ENCODE data around the gene KRT37.
"Not testable (repeated sequence)": the region's sequence is repeated elsewhere in the genome, so short reads cannot be mapped to it uniquely, and the experiment has no call there.

The KRT37 gene

GRCh38 chr17:41390411-41390938 is 33.9 kb downstream of the KRT37 start:
- peaks cover 11% of the 10 kb centered on the region for H3K9me3 Mint-ChIP-seq
- H3K4me3 Mint-ChIP-seq = no peak overlapping the region
- CTCF ChIA-PET = interaction anchor here (0.8 kb wide), 1 partner anchor 10 kb away, joined by 3 read pairs; no protein-coding TSS in a partner anchor

GRCh38 chr17:41387670-41388069 is 36.7 kb downstream of the KRT37 start:
- Mint-ChIP-seq H3K9me3 (peaks cover 11% of the 10 kb centered on the region), H3K27ac (no peak overlapping the region), H3K27me3 (peaks cover 10% of the 10 kb centered on the region), H3K4me1 (no peaks in the 10 kb centered on the region), H3K4me3 (no peak overlapping the region), H3K36me3 (peaks cover 1% of the 10 kb centered on the region)
- no peak for DNase-seq
- CTCF ChIA-PET = no interaction called here

More at GRCh38 chr17:41390411-41390938, 33.9 kb downstream of the KRT37 start:
- DNase-seq = no peak
- Mint-ChIP-seq H3K27me3 (peaks cover 14% of the 10 kb centered on the region), H3K4me1 (no peaks in the 10 kb centered on the region), H3K36me3 (peaks cover 1% of the 10 kb centered on the region), H3K27ac (no peak overlapping the region)

DNA sequence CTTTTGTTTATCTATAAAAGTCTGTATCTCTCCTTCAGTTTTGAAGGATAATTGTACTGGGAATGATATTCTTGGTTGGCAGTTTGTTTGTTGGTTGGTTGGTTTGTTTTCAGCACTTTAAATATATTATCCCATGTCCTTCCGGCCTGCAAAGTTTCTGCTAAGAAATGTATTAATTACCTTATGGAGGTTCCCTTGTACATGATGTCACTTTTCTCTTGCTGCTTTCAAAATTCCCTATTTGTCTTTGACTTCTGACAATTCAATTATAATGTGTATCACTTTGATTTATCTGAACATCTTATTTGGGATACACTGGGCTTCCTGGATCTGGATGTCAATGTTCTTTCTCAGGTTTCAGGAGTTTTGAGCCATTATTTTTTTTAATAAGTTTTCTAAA is 38.2 kb downstream of the KRT37 start:
- H3K27me3 Mint-ChIP-seq = peaks cover 10% of the 10 kb centered on the region
- CTCF ChIA-PET = no interaction called here

GRCh38 chr17:41383690-41384089 is 40.7 kb downstream of the KRT37 start:
- Mint-ChIP-seq H3K9me3 (peaks cover 11% of the 10 kb centered on the region), H3K27me3 (peaks cover 12% of the 10 kb centered on the region), H3K4me3 (no peak overlapping the region), H3K36me3 (peaks cover 1% of the 10 kb centered on the region), H3K27ac (no peak overlapping the region), H3K4me1 (no peaks in the 10 kb centered on the region)
- CTCF ChIA-PET = no interaction called here
- DNase-seq = no peak

More for the DNA sequence above, 38.2 kb downstream of the KRT37 start:
- DNase-seq = no peak
- Mint-ChIP-seq H3K4me3 (no peak overlapping the region), H3K9me3 (peaks cover 11% of the 10 kb centered on the region), H3K4me1 (no peaks in the 10 kb centered on the region), H3K27ac (no peak overlapping the region), H3K36me3 (peaks cover 1% of the 10 kb centered on the region)

GRCh38 chr17:41382394-41382793 is 42.0 kb downstream of the KRT37 start:
- peaks cover 9% of the 10 kb centered on the region for H3K9me3 Mint-ChIP-seq

DNA sequence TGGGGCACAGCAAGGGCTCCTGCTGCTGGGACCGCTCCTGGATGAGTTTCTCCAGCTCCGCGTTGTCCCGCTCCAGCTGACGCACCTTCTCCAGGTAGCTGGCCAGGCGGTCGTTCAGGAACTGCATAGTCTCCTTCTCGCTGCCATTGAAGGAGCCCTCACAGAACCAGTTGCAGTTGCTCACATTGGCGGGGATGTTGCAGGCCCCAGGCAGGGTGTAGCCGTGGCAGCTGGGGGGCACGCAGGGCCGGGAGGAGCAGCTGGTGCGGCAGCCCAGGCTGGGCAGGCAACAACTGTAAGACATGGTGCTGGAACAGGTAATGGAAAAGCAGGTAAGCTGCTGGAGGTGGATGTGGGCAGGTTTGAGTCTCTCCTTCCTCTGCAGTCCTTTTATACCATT is 42.4 kb downstream of the KRT37 start, which contains the start of gene KRT34:
TSS of gene KRT34 (minus strand) at position 364 of the 400 bp plus-strand sequence. CDS start at position 304, 60 bp downstream.
- H3K27me3 Mint-ChIP-seq, H3K9me3 Mint-ChIP-seq, H3K36me3 Mint-ChIP-seq, CTCF ChIA-PET, DNase-seq, H3K4me1 Mint-ChIP-seq, H3K27ac Mint-ChIP-seq, H3K4me3 Mint-ChIP-seq: not testable (repeated sequence)

More at GRCh38 chr17:41382394-41382793, 42.0 kb downstream of the KRT37 start:
- CTCF ChIA-PET = no interaction called here
- peaks cover 8% of the 10 kb centered on the region for H3K27me3 Mint-ChIP-seq
- H3K27ac Mint-ChIP-seq = no peak overlapping the region
- H3K4me3 Mint-ChIP-seq = no peak overlapping the region
- H3K36me3 Mint-ChIP-seq = no peaks in the 10 kb centered on the region
- H3K4me1 Mint-ChIP-seq = peaks cover 2% of the 10 kb centered on the region
- no peak for DNase-seq

- CTCF ChIA-PET, H3K27ac Mint-ChIP-seq, H3K36me3 Mint-ChIP-seq, H3K4me3 Mint-ChIP-seq, DNase-seq, H3K27me3 Mint-ChIP-seq, H3K4me1 Mint-ChIP-seq, H3K9me3 Mint-ChIP-seq: not testable (repeated sequence)
Observed at GRCh38 chr17:41380091-41380490, 44.3 kb downstream of the KRT37 start.

GRCh38 chr17:41377546-41377945 is 46.8 kb downstream of the KRT37 start:
- H3K36me3 Mint-ChIP-seq = no peaks in the 10 kb centered on the region
- no peak overlapping the region for H3K4me3 Mint-ChIP-seq
- CTCF ChIA-PET = no interaction called here
- H3K4me1 Mint-ChIP-seq = peaks cover 2% of the 10 kb centered on the region
- no peak for DNase-seq
- no peak overlapping the region for H3K27ac Mint-ChIP-seq
- H3K27me3 Mint-ChIP-seq = peaks cover 6% of the 10 kb centered on the region
- H3K9me3 Mint-ChIP-seq = no peaks in the 10 kb centered on the region
